ENCODE data around the gene MORC4.
"Not testable (repeated sequence)": the region's sequence is repeated elsewhere in the genome, so short reads cannot be mapped to it uniquely, and the experiment has no call there.

The MORC4 gene

DNA sequence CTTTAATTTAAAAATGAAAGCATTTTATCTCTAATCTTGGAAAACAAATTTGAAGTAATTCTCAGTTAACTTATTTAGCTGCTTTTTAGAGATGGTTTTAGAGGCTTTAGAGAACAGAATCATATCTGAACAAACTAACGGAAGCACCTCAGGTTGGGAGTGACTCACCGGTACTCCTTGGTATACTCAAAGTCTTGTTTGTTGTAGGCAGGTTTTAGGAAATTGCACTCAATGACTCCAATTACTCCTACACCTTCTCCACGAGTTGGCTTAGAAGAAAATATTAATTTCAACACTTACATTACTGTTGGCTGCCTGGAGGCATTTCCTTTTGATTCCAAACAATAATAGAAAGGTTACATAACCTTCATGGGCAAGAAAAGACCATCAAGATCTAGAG lies 23.6 kb downstream of the MORC4 start:
- Histone ChIP-seq H3K4me3 (ENCODE audit: low read depth in 1 of 2, low read length in 1 of 2) (no peak overlapping the region), H3K27ac (no peak overlapping the region), H3K9me3 (no peaks in the 10 kb centered on the region), H3K4me1 (ENCODE audit: control insufficient read depth in 1 of 2, insufficient read depth in 1 of 2, low read depth in 1 of 2, low read length in 1 of 2) (no peaks in the 10 kb centered on the region), H3K27me3 (no peaks in the 10 kb centered on the region), H3K36me3 (no peaks in the 10 kb centered on the region)
- TF ChIP-seq, protein P1, sequence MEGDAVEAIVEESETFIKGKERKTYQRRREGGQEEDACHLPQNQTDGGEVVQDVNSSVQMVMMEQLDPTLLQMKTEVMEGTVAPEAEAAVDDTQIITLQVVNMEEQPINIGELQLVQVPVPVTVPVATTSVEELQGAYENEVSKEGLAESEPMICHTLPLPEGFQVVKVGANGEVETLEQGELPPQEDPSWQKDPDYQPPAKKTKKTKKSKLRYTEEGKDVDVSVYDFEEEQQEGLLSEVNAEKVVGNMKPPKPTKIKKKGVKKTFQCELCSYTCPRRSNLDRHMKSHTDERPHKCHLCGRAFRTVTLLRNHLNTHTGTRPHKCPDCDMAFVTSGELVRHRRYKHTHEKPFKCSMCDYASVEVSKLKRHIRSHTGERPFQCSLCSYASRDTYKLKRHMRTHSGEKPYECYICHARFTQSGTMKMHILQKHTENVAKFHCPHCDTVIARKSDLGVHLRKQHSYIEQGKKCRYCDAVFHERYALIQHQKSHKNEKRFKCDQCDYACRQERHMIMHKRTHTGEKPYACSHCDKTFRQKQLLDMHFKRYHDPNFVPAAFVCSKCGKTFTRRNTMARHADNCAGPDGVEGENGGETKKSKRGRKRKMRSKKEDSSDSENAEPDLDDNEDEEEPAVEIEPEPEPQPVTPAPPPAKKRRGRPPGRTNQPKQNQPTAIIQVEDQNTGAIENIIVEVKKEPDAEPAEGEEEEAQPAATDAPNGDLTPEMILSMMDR (IDR thresholded peaks at IDR 0.05), result no peak

DNA sequence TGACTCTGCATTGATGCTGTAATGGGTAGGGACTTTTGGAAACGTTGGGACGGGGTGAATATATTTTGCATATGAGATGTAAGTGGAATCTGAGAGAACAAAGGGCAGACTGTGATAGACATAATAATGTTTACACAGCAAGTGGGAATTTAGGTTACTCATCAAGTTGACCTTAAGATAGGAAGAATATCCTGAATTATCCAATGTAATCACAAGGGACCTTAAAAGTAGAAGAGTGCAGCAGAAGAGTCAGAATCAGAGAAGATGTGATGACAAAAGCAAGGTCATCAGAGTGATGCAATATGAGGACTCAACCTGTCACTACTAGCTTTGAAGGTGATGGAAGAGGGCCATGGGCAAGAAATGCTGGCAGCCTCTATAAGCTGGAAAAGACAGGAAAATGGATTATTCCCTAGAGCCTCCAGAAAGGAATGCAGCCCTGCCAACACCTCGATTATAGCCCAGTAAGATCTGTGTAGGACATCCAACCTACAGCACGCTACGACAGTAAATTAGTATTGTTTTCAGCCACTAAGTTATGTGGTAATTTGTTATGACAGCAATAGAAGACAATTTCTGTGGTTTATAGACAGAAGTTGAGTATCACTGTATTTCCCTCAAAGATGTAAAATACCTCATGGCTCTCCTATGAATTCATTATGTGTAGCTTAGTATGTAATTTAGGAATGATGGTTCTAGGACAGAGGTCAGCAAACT lies 26.4 kb downstream of the MORC4 start:
- Histone ChIP-seq H3K9me3 (no peaks in the 10 kb centered on the region), H3K4me1 (ENCODE audit: control insufficient read depth in 1 of 2, insufficient read depth in 1 of 2, low read depth in 1 of 2, low read length in 1 of 2) (no peaks in the 10 kb centered on the region), H3K27ac (no peak overlapping the region), H3K36me3 (no peaks in the 10 kb centered on the region), H3K27me3 (no peaks in the 10 kb centered on the region), H3K4me3 (ENCODE audit: low read depth in 1 of 2, low read length in 1 of 2) (no peak overlapping the region)
- TF ChIP-seq, protein P1 (IDR thresholded peaks at IDR 0.05), result no peak

DNA sequence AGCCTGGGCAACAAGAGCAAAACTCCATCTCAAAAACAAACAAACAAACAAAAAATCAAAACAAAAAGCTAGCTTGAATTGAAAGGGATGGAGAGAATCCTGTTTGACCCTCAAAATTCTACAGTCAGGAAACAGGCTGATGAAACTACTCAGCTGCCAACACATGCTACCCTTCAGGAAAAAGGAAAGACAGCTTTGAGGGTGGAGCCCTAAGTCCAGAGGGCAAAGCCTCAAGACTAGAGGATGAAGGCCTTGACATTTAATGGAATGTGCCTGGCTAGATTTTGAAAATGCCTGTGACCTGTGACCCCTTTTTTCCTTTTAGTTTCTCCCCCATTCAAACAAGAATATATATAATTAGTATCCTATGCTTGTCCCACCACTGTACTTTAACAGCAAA lies 27.1 kb downstream of the MORC4 start:
- TF ChIP-seq, protein P1 (IDR thresholded peaks at IDR 0.05), result no peak
- Histone ChIP-seq H3K36me3 (no peaks in the 10 kb centered on the region), H3K27me3 (no peaks in the 10 kb centered on the region), H3K4me3 (ENCODE audit: low read depth in 1 of 2, low read length in 1 of 2) (no peak overlapping the region), H3K4me1 (ENCODE audit: control insufficient read depth in 1 of 2, insufficient read depth in 1 of 2, low read depth in 1 of 2, low read length in 1 of 2) (no peaks in the 10 kb centered on the region), H3K9me3 (no peaks in the 10 kb centered on the region), H3K27ac (no peak overlapping the region)

DNA sequence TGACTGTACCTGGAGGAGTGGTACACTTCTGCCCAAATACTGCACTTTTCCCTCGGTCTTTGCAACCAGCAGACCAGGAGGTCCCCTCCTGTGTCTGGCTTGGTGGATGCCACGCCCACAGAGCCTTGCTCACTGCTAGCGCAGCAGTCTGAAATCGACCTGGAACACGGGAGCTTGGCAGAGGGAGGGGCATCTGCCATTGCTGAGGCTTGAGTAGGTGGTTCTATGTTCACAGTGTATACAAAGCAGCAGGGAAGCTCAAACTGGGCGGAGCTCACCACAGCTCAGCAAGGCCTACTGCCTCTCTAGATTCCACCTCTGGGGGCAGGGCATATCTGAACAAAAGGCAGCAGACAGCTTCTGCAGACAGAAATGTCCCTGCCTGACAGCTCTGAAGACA lies 33.5 kb downstream of the MORC4 start:
- not testable (repeated sequence) for H3K4me3 ChIP-seq (ENCODE audit: low read depth in 1 of 2, low read length in 1 of 2); H3K27me3 ChIP-seq; H3K36me3 ChIP-seq; H3K9me3 ChIP-seq; H3K4me1 ChIP-seq (ENCODE audit: control insufficient read depth in 1 of 2, insufficient read depth in 1 of 2, low read depth in 1 of 2, low read length in 1 of 2); H3K27ac ChIP-seq

DNA sequence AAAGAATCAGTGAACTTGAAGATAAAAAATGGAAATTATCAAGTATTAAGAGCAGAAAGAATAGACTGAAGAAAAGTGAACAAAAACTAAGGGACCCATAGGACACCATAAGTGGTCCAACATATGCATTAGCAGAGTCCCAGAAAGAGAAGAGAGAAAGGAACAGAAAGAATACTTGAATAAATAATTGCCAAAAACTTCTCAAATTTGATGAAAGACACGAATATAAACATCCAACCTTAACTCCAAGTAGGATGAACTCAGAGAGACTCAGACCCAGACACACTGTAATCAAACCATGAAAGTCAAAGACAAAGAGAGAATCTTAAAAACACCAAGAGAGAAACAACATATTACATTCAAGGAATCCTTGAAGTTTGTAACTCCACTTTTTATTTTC lies 35.7 kb downstream of the MORC4 start:
- TF ChIP-seq, protein P1 (IDR thresholded peaks at IDR 0.05), result no peak
- H3K27me3 ChIP-seq, result no peaks in the 10 kb centered on the region
- no peak overlapping the region for H3K4me3 ChIP-seq (ENCODE audit: low read depth in 1 of 2, low read length in 1 of 2)
- H3K27ac ChIP-seq, result no peak overlapping the region
- no peaks in the 10 kb centered on the region for H3K9me3 ChIP-seq
- no peaks in the 10 kb centered on the region for H3K36me3 ChIP-seq
- H3K4me1 ChIP-seq (ENCODE audit: control insufficient read depth in 1 of 2, insufficient read depth in 1 of 2, low read depth in 1 of 2, low read length in 1 of 2), result no peaks in the 10 kb centered on the region

DNA sequence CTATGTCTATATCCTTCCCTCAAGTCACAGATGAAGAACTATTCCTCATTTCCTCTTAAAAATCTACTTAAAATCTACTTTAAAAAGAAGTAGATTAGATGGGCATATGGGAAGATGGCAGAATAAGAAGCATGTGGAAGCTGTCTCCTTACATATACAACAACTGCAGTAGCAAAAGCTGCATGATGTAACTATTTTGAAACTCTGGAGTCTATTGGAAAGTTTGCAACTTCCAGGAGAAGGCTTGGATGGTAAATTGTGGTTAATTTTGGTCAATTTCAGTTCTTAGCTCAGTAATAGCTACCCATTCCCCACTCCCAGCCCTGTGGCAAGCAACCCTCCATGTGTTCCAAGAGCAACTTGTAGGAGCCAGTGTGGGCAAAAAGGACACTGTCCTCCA lies 36.9 kb downstream of the MORC4 start:
- H3K4me3 ChIP-seq (ENCODE audit: low read depth in 1 of 2, low read length in 1 of 2), result no peak overlapping the region
- no peaks in the 10 kb centered on the region for H3K36me3 ChIP-seq
- TF ChIP-seq, protein P1 (IDR thresholded peaks at IDR 0.05), result no peak
- no peaks in the 10 kb centered on the region for H3K27me3 ChIP-seq
- no peaks in the 10 kb centered on the region for H3K9me3 ChIP-seq
- no peaks in the 10 kb centered on the region for H3K4me1 ChIP-seq (ENCODE audit: control insufficient read depth in 1 of 2, insufficient read depth in 1 of 2, low read depth in 1 of 2, low read length in 1 of 2)
- H3K27ac ChIP-seq, result no peak overlapping the region
